Rectal smooth muscle tissue (tissue), 1 donor: ENCODE results near the gene AQP12B.

ENCODE experiments used
- H3K27ac ChIP-seq: one replicate; pipeline ENCODE4 v1.7.0; 2013; ENCODE audit warnings: low read depth, low read length, inconsistent platforms
- H3K27me3 ChIP-seq: one replicate; pipeline ENCODE4 v1.7.0; 2013; ENCODE audit warnings: low read length; ENCODE audit not compliant: control insufficient read depth, insufficient read depth
- H3K36me3 ChIP-seq: one replicate; pipeline ENCODE4 v1.7.0; 2013; ENCODE audit warnings: low read length; ENCODE audit not compliant: control insufficient read depth, insufficient read depth
- H3K4me1 ChIP-seq: one replicate; pipeline ENCODE4 v1.7.0; 2013; ENCODE audit warnings: low read length; ENCODE audit not compliant: control insufficient read depth, insufficient read depth
- H3K4me3 ChIP-seq: one replicate; pipeline ENCODE4 v1.7.0; 2013; ENCODE audit warnings: low read length
- H3K9ac ChIP-seq: one replicate; pipeline ENCODE4 v1.7.0; 2013; ENCODE audit warnings: low read length

AQP12B gene

GRCh38 chr2:240626531-240627300 lies 56.0 kb downstream of the AQP12B start:
- no peaks in the 10 kb centered on the region for H3K27me3 ChIP-seq
- H3K27ac ChIP-seq: no peak overlapping the region
- no peaks in the 10 kb centered on the region for H3K4me1 ChIP-seq
- H3K9ac ChIP-seq: no peak overlapping the region
- no peaks in the 10 kb centered on the region for H3K36me3 ChIP-seq
- no peak overlapping the region for H3K4me3 ChIP-seq
